Measurements from ENCODE around the gene NPAS3. TPM values are rescaled to one million over a fixed set of nuclear protein-coding genes. Genes with fewer than 3 reads are reported as not detected.

NPAS3 gene
- total RNA-seq, 1 donor from 2014 or later, result 2.4 TPM

- H3K4me3 Mint-ChIP-seq (ENCODE audit: unreplicated experiment), result no peak overlapping the region
- TF ChIP-seq CTCF (IDR thresholded peaks at IDR 0.05), result no peak
- H3K4me1 Mint-ChIP-seq (ENCODE audit: unreplicated experiment), result peaks cover 13% of the 10 kb centered on the region
- no peak overlapping the region for H3K27ac Mint-ChIP-seq (ENCODE audit: unreplicated experiment)
- H3K27me3 Mint-ChIP-seq (ENCODE audit: unreplicated experiment), result no peaks in the 10 kb centered on the region
- DNase-seq (ENCODE audit: extremely low spot score, unreplicated experiment), result no peak
- no peaks in the 10 kb centered on the region for H3K36me3 Mint-ChIP-seq (ENCODE audit: unreplicated experiment)
- no peaks in the 10 kb centered on the region for H3K9me3 Mint-ChIP-seq (ENCODE audit: unreplicated experiment)
Measured at GRCh38 chr14:33381717-33382116, 443.0 kb downstream of the NPAS3 start.

- Mint-ChIP-seq H3K27me3 (ENCODE audit: unreplicated experiment) (peaks cover 4% of the 10 kb centered on the region), H3K4me1 (ENCODE audit: unreplicated experiment) (peaks cover 18% of the 10 kb centered on the region), H3K9me3 (ENCODE audit: unreplicated experiment) (no peaks in the 10 kb centered on the region), H3K36me3 (ENCODE audit: unreplicated experiment) (no peaks in the 10 kb centered on the region), H3K4me3 (ENCODE audit: unreplicated experiment) (no peak overlapping the region), H3K27ac (ENCODE audit: unreplicated experiment) (no peak overlapping the region)
- DNase-seq (ENCODE audit: extremely low spot score, unreplicated experiment), result no peak
- no peak for TF ChIP-seq CTCF (IDR thresholded peaks at IDR 0.05)
Measured at GRCh38 chr14:33386140-33386539, 447.5 kb downstream of the NPAS3 start.

DNA sequence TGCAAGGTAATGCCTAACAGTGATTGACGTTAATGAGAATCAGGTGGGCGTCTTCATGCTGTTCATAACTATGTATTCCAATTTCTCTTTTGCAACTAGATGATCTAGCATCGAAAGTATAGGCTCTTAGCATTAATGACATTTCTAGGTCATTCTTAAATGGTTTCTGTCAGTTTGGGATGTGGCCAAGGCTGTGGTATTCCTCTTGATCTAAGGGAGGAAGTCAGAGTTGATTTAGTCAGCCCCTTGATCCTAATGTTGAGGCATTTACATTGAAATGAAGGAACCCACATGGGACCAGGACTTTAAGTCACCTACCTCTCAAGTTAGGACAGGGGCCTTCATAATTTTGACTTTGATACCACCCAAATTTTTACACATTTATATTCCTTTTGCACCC is 448.1 kb downstream of the NPAS3 start:
- Mint-ChIP-seq H3K4me3 (ENCODE audit: unreplicated experiment) (no peak overlapping the region), H3K36me3 (ENCODE audit: unreplicated experiment) (no peaks in the 10 kb centered on the region), H3K27me3 (ENCODE audit: unreplicated experiment) (peaks cover 4% of the 10 kb centered on the region), H3K9me3 (ENCODE audit: unreplicated experiment) (no peaks in the 10 kb centered on the region), H3K4me1 (ENCODE audit: unreplicated experiment) (peaks cover 11% of the 10 kb centered on the region), H3K27ac (ENCODE audit: unreplicated experiment) (no peak overlapping the region)
- no peak for TF ChIP-seq CTCF (IDR thresholded peaks at IDR 0.05)
- no peak for DNase-seq (ENCODE audit: extremely low spot score, unreplicated experiment)

- no peak overlapping the region for H3K27ac Mint-ChIP-seq (ENCODE audit: unreplicated experiment)
- no peak for TF ChIP-seq CTCF (IDR thresholded peaks at IDR 0.05)
Measured at GRCh38 chr14:33390335-33390734, 451.7 kb downstream of the NPAS3 start.

GRCh38 chr14:33393231-33393894 is 454.7 kb downstream of the NPAS3 start:
- no peak overlapping the region for H3K4me3 Mint-ChIP-seq (ENCODE audit: unreplicated experiment)

More at GRCh38 chr14:33390335-33390734, 451.7 kb downstream of the NPAS3 start:
- Mint-ChIP-seq H3K27me3 (ENCODE audit: unreplicated experiment) (peaks cover 7% of the 10 kb centered on the region), H3K4me1 (ENCODE audit: unreplicated experiment) (peaks cover 17% of the 10 kb centered on the region), H3K9me3 (ENCODE audit: unreplicated experiment) (no peaks in the 10 kb centered on the region), H3K36me3 (ENCODE audit: unreplicated experiment) (no peaks in the 10 kb centered on the region), H3K4me3 (ENCODE audit: unreplicated experiment) (no peak overlapping the region)
- no peak for DNase-seq (ENCODE audit: extremely low spot score, unreplicated experiment)

More at GRCh38 chr14:33393231-33393894, 454.7 kb downstream of the NPAS3 start:
- Mint-ChIP-seq H3K9me3 (ENCODE audit: unreplicated experiment) (no peaks in the 10 kb centered on the region), H3K4me1 (ENCODE audit: unreplicated experiment) (peaks cover 11% of the 10 kb centered on the region), H3K27ac (ENCODE audit: unreplicated experiment) (no peak overlapping the region), H3K36me3 (ENCODE audit: unreplicated experiment) (no peaks in the 10 kb centered on the region), H3K27me3 (ENCODE audit: unreplicated experiment) (peaks cover 3% of the 10 kb centered on the region)
- TF ChIP-seq CTCF (IDR thresholded peaks at IDR 0.05), result no peak
- no peak for DNase-seq (ENCODE audit: extremely low spot score, unreplicated experiment)
